ENCODE measurements around the gene MTMR3.
A peak's percentile ranks its signal among the peaks of the same experiment; 100 is the strongest.

MTMR3 gene

GRCh38 chr22:29912605-29913398, 29.8 kb downstream of the MTMR3 start:
- DNase-seq (ENCODE audit: extremely low spot score, insufficient read length, low read depth) (no peak), FAIRE-seq (peak; percentile 46)

- DNase-seq (ENCODE audit: extremely low spot score, insufficient read length, low read depth) = no peak
- no peak for FAIRE-seq
These were observed 31.2 kb downstream of the MTMR3 start for GRCh38 chr22:29914165-29914564.

- DNase-seq (ENCODE audit: extremely low spot score, insufficient read length, low read depth) (no peak), FAIRE-seq (no peak)
These were observed 32.1 kb downstream of the MTMR3 start for GRCh38 chr22:29914991-29915533.

GRCh38 chr22:29916007-29916544, 33.1 kb downstream of the MTMR3 start:
- DNase-seq (ENCODE audit: extremely low spot score, insufficient read length, low read depth) = no peak
- FAIRE-seq = no peak

- FAIRE-seq (no peak), DNase-seq (ENCODE audit: extremely low spot score, insufficient read length, low read depth) (no peak)
These were observed 34.3 kb downstream of the MTMR3 start for GRCh38 chr22:29917052-29917902.

- DNase-seq (ENCODE audit: extremely low spot score, insufficient read length, low read depth) (no peak), FAIRE-seq (no peak)
These were observed 42.4 kb downstream of the MTMR3 start for GRCh38 chr22:29925402-29925801.

GRCh38 chr22:29926057-29926456, 43.1 kb downstream of the MTMR3 start:
- FAIRE-seq = peak; percentile 12
- no peak for DNase-seq (ENCODE audit: extremely low spot score, insufficient read length, low read depth)

- FAIRE-seq = peak; percentile 82
- DNase-seq (ENCODE audit: extremely low spot score, insufficient read length, low read depth) = no peak
These were observed 49.2 kb downstream of the MTMR3 start for GRCh38 chr22:29932136-29932535.

GRCh38 chr22:29933619-29934018, 50.6 kb downstream of the MTMR3 start:
- no peak for DNase-seq (ENCODE audit: extremely low spot score, insufficient read length, low read depth)
- no peak for FAIRE-seq

- DNase-seq (ENCODE audit: extremely low spot score, insufficient read length, low read depth) = no peak
- FAIRE-seq = no peak
These were observed 51.6 kb downstream of the MTMR3 start for GRCh38 chr22:29934596-29934995.

- DNase-seq (ENCODE audit: extremely low spot score, insufficient read length, low read depth) = no peak
- FAIRE-seq = no peak
These were observed 53.2 kb downstream of the MTMR3 start for GRCh38 chr22:29936186-29936585.

GRCh38 chr22:29937940-29938693, 55.1 kb downstream of the MTMR3 start:
- peak; percentile 82 for FAIRE-seq

GRCh38 chr22:29940526-29940925, 57.6 kb downstream of the MTMR3 start:
- DNase-seq (ENCODE audit: extremely low spot score, insufficient read length, low read depth) (no peak), FAIRE-seq (no peak)

More at GRCh38 chr22:29937940-29938693, 55.1 kb downstream of the MTMR3 start:
- DNase-seq (ENCODE audit: extremely low spot score, insufficient read length, low read depth) = no peak

- DNase-seq (ENCODE audit: extremely low spot score, insufficient read length, low read depth) (no peak), FAIRE-seq (no peak)
These were observed 61.4 kb downstream of the MTMR3 start for GRCh38 chr22:29944339-29944738.

GRCh38 chr22:29945435-29945834, 62.5 kb downstream of the MTMR3 start:
- DNase-seq (ENCODE audit: extremely low spot score, insufficient read length, low read depth) = no peak
- FAIRE-seq = no peak

- no peak for DNase-seq (ENCODE audit: extremely low spot score, insufficient read length, low read depth)
- FAIRE-seq = no peak
These were observed 63.2 kb downstream of the MTMR3 start for GRCh38 chr22:29946220-29946619.

- FAIRE-seq (no peak), DNase-seq (ENCODE audit: extremely low spot score, insufficient read length, low read depth) (no peak)
These were observed 64.7 kb downstream of the MTMR3 start for GRCh38 chr22:29947410-29948384.

GRCh38 chr22:29948385-29948769, 65.4 kb downstream of the MTMR3 start:
- no peak for DNase-seq (ENCODE audit: extremely low spot score, insufficient read length, low read depth)
- no peak for FAIRE-seq

GRCh38 chr22:29949872-29950271, 66.9 kb downstream of the MTMR3 start:
- no peak for DNase-seq (ENCODE audit: extremely low spot score, insufficient read length, low read depth)
- no peak for FAIRE-seq

Measured in GM18507 (cell line).